GM15510 (cell line): ENCODE measurements around the gene NR6A1.

Source experiments
- POLR2A ChIP-seq: IDR thresholded peaks from 3 replicates; pipeline ENCODE4 v1.6.1; 2011; ENCODE audit warnings: borderline replicate concordance; ENCODE audit not compliant: insufficient read length; ENCODE audit errors: extremely low read depth

Gene NR6A1

GRCh38 chr9:124657516-124657915 is 113.6 kb downstream of the NR6A1 start:
- no peak for TF ChIP-seq POLR2A

- TF ChIP-seq POLR2A, result no peak
These were observed 116.7 kb downstream of the NR6A1 start for GRCh38 chr9:124654431-124654830.

- no peak for TF ChIP-seq POLR2A
These were observed 118.3 kb downstream of the NR6A1 start for GRCh38 chr9:124652615-124653393.

- no peak for TF ChIP-seq POLR2A
These were observed 118.9 kb downstream of the NR6A1 start for GRCh38 chr9:124652203-124652602.

GRCh38 chr9:124645274-124645673 is 125.8 kb downstream of the NR6A1 start:
- no peak for TF ChIP-seq POLR2A

- TF ChIP-seq POLR2A, result no peak
These were observed 131.5 kb downstream of the NR6A1 start for GRCh38 chr9:124639637-124640036.

GRCh38 chr9:124635285-124635684 is 135.8 kb downstream of the NR6A1 start:
- no peak for TF ChIP-seq POLR2A

- no peak for TF ChIP-seq POLR2A
These were observed 139.0 kb downstream of the NR6A1 start for GRCh38 chr9:124632077-124632621.

- no peak for TF ChIP-seq POLR2A
These were observed 139.8 kb downstream of the NR6A1 start for GRCh38 chr9:124631326-124631725.

GRCh38 chr9:124629600-124629999 is 141.5 kb downstream of the NR6A1 start:
- TF ChIP-seq POLR2A, result no peak

GRCh38 chr9:124628741-124629140 is 142.4 kb downstream of the NR6A1 start:
- no peak for TF ChIP-seq POLR2A

- TF ChIP-seq POLR2A, result no peak
These were observed 144.8 kb downstream of the NR6A1 start for GRCh38 chr9:124626276-124626675.

- no peak for TF ChIP-seq POLR2A
These were observed 146.0 kb downstream of the NR6A1 start for GRCh38 chr9:124625087-124625486.

GRCh38 chr9:124624735-124624992 is 146.4 kb downstream of the NR6A1 start:
- TF ChIP-seq POLR2A, result no peak

GRCh38 chr9:124623966-124624734 is 147.0 kb downstream of the NR6A1 start:
- TF ChIP-seq POLR2A, result no peak

GRCh38 chr9:124622882-124623281 is 148.2 kb downstream of the NR6A1 start:
- TF ChIP-seq POLR2A, result no peak
